Thyroid gland (tissue), 4 donors: ENCODE measurements around the gene MAP6.

Experiments used
- POLR2A ChIP-seq, 2 donors: fragments of 450-650 bp; IDR thresholded peaks; one replicate each; pipeline ENCODE4 v1.6.1; 2017; ENCODE audit warnings: antibody characterized with exemption in 2 of 2, mild to moderate bottlenecking in 2 of 2, moderate library complexity in 1 of 2
- TF ChIP-seq, protein P1 (sequence below), 6 experiments: fragments of 200-600 bp in 3 of 6; fragments of 450-650 bp in 3 of 6; sonication (generic) in 3 of 6; IDR thresholded peaks; one replicate each; pipeline ENCODE4 v1.5.1; 2016 to 2019; ENCODE audit warnings: antibody characterized with exemption in 6 of 6, mild to moderate bottlenecking in 2 of 6, inconsistent platforms in 1 of 6, moderate library complexity in 1 of 6

DNA sequence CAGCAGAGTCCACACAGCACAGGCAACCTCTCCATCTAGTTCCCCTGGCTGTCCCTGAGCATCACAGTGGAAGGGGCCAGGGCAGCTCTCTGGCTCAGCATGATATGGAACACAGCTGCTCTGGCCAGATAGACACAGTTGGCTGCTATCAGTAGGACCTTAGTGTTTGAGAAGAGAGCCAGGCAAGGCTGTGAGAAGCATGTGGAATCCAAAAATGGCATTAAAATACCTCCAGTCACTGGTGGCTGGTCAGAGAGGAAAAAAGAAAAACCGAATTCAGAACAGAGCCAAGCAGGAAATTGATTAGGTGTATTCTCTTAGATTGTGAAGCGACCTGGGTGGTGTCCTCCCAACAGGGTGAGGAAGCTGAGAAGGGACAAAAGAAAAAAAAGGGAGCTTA, 78.9 kb downstream of the MAP6 start:
- TF ChIP-seq, protein P1, sequence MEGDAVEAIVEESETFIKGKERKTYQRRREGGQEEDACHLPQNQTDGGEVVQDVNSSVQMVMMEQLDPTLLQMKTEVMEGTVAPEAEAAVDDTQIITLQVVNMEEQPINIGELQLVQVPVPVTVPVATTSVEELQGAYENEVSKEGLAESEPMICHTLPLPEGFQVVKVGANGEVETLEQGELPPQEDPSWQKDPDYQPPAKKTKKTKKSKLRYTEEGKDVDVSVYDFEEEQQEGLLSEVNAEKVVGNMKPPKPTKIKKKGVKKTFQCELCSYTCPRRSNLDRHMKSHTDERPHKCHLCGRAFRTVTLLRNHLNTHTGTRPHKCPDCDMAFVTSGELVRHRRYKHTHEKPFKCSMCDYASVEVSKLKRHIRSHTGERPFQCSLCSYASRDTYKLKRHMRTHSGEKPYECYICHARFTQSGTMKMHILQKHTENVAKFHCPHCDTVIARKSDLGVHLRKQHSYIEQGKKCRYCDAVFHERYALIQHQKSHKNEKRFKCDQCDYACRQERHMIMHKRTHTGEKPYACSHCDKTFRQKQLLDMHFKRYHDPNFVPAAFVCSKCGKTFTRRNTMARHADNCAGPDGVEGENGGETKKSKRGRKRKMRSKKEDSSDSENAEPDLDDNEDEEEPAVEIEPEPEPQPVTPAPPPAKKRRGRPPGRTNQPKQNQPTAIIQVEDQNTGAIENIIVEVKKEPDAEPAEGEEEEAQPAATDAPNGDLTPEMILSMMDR (IDR thresholded peaks at IDR 0.05) = no peak
- TF ChIP-seq POLR2A (IDR thresholded peaks at IDR 0.05) = no peak
